ENCODE measurements around the gene MFAP5.

The MFAP5 gene

DNA sequence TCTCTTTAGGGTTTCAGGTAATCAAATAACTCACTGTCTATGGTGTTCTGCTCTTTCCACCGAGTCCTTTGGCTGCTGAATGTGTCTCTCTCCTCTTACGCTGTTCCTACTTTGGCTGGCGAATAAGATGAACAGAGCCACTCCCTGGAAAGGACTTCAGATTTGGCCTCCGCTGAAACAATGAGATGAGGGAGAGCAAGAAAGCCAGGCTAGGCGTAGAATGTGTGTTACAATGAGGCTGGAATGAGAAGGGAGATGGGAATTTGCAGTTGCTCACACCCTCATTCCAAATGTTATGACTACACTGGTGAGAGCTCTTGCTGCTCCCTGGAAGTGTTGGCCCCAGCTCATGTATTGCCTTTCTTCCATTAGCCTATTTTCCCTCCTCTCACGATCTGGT, at the start of gene MFAP5:
TSS of gene MFAP5 (minus strand) at position 234 of the 400 bp plus-strand sequence. CDS start 722 bp downstream, outside the sequence.
- in situ Hi-C loops (cut with MboI; ENCODE audit: low sequenced_read_pairs): no loop called here

DNA sequence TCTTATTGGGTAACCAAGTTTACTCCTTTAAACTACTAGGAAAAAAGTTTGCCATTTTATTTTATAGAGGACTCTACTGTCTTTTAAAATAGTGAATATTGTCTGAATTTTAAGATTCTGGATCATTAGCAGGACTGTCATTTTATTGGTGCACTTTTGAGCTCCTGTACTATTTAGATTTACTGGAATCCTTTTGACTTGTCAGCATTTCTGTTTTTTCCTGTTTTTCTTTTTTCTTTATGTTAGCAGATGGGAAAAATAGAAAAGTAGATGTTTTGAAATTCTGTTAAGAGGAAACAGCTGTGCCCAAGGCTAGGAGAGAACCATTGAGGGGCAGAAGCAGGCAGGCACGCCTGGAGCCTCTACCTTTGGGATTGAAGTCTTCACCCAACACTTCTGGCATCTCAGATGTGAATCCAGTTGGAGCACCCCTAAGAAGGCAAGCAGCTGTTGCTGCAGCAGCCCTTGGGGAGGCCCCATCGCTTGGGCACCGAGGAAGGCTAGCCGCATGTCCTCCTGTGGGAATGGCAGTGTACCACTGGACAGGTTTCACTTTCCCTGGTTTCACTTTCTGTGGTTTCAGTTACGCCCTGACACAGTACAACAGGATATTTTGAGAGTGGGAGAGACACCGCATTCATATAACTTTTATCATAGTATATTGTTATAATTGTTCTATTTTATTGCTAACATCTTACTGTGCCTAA, 46.7 kb upstream of the MFAP5 start:
- in situ Hi-C loops (cut with MboI; ENCODE audit: low sequenced_read_pairs): no loop called here

DNA sequence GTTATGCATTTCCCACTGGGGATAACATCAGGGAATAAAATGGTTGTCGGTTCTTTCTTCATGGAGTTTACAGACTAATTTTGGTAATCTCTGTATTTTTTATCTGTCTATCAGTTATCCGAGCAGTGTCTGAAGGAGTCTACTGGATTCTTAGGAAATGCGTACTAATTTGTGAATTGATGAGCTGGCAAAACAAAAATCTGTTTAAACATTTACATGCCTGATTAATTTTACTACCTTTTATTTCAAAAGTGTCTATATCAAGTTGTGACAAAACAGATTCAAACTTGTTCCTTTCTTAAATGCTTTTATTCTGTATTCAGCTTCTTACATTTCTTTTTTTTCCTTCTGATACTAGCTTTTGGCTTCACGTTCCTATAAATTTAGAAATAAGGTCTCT, 39.5 kb upstream of the MFAP5 start:
- in situ Hi-C loops (cut with MboI; ENCODE audit: low sequenced_read_pairs): no loop called here

GRCh38 chr12:8701046-8701660, 38.5 kb upstream of the MFAP5 start:
- in situ Hi-C loops (cut with MboI; ENCODE audit: low sequenced_read_pairs): no loop called here

DNA sequence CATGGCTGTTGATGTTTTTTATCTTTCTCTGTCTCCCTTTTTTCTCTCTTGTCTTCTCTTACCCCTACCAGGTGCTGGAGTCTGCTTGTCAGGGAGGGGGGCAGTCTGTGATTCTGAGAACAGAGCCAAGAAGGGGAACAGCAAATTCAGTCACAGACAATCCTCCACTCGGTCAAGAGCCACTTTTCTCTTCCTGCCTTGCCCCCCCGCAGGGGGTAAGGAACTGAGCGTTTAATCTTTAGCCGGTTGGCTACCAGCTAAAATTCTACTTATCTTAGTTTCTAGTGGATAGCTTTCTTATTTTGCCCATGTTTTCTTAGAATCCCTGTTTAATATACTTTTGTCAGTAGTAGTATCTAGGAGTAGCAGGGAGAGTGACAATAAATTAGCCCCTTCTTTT, 37.1 kb upstream of the MFAP5 start:
- in situ Hi-C loops (cut with MboI; ENCODE audit: low sequenced_read_pairs): no loop called here

- in situ Hi-C loops (cut with MboI; ENCODE audit: low sequenced_read_pairs): no loop called here
These were observed 36.3 kb upstream of the MFAP5 start for GRCh38 chr12:8698879-8699278.

GRCh38 chr12:8698132-8698851, 35.7 kb upstream of the MFAP5 start:
- in situ Hi-C loops (cut with MboI; ENCODE audit: low sequenced_read_pairs): no loop called here

DNA sequence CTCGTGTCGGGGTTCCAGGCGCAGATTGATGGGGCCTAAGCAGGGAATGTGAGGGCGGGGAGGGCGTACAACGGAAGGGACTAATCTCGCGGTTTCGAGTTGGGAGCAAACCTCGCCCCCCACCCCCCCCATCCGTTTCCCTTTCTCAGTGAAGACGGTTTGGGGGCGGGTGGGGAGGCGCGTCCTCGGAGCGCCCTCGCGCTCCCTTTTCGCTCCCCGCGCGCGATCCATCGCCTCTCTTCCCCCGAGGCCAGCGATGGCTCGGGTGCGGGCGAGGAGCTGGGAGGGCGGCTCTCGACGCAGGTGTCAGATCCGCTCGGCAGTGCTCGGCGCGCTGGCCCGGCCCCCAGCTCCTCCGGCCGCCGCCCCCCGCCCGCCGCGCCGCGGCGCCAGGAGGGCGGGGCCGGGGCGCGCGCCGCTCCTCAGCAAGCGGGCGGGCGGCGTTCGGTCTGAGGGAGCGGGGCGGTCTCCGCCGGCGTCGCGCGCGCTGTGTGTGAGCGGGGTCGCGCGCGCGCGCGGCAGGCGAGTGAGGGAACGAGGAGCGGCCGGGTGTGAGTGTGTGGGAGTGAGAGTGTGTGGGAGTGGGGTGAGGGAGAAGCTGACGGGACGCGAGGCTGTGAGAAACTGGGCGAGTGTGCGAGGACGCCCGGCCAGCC, 35.0 kb upstream of the MFAP5 start, which contains the start of gene RIMKLB:
TSS of gene RIMKLB (plus strand) at position 516 of the 656 bp plus-strand sequence. CDS start 15,876 bp downstream, outside the sequence.
- in situ Hi-C loops (cut with MboI; ENCODE audit: low sequenced_read_pairs): no loop called here

- in situ Hi-C loops (cut with MboI; ENCODE audit: low sequenced_read_pairs): no loop called here
These were observed 34.5 kb upstream of the MFAP5 start for GRCh38 chr12:8697120-8697475.

GRCh38 chr12:8696442-8697090, 33.9 kb upstream of the MFAP5 start:
- in situ Hi-C loops (cut with MboI; ENCODE audit: low sequenced_read_pairs): no loop called here

- in situ Hi-C loops (cut with MboI; ENCODE audit: low sequenced_read_pairs): no loop called here
These were observed 32.5 kb upstream of the MFAP5 start for GRCh38 chr12:8695116-8695515.

DNA sequence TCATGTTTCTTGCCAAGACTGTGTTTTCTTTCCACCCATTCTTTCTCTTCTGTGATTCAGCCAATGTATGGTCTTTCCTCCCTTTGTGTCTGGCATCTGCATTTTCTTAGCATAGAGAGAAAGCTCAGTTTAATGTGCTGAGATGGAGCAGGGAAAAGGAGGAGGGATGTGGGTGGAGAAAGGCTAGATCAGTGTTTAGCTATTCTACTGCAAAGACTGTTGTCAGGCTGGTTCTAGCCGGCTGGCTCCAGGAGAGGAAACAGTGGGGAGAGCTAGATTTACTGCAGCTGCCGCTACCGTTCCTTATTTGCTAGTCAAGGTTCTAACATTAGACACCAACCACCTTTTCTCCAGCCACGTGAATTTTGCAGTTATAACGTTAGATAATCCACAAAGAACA, 29.9 kb upstream of the MFAP5 start:
- in situ Hi-C loops (cut with MboI; ENCODE audit: low sequenced_read_pairs): no loop called here

GRCh38 chr12:8689681-8690080, 27.1 kb upstream of the MFAP5 start:
- in situ Hi-C loops (cut with MboI; ENCODE audit: low sequenced_read_pairs): no loop called here

DNA sequence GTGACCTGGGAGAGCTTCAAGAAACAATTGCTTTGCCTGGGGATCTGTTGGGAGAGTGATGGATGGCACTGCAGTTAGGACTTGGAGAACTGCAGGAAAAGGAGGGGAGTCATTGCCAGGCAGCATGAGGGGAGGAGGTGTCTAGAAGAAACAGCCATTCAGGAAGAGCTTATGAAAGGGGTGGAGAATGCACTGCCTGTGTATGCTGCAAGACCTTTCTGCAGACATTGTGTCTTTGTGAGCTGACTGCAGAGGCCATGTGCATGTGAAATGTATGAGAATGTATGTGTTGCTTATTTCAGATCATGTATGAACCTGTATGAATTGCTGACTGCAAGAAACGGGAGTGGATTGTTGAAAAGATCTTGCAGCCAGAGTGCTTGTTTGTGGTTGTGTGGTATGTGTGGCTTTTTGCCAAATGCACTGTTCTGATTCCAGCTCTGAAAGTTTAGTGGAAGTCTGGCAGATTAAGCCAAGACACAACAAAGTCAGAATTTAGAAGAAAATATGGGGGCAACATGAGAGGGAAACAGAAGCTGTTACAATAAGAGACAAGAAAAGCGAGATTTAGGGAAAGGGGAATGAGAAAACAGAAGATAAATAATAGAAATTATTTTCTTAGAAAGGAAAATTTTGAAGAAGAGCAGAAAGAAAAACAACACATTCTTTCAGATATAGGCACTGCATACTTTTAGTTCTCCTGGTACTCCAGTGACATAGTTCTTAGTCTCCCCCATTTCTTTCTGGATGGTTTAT, 25.4 kb upstream of the MFAP5 start:
- in situ Hi-C loops (cut with MboI; ENCODE audit: low sequenced_read_pairs): no loop called here

- in situ Hi-C loops (cut with MboI; ENCODE audit: low sequenced_read_pairs): no loop called here
These were observed 22.4 kb upstream of the MFAP5 start for GRCh38 chr12:8685051-8685450.

DNA sequence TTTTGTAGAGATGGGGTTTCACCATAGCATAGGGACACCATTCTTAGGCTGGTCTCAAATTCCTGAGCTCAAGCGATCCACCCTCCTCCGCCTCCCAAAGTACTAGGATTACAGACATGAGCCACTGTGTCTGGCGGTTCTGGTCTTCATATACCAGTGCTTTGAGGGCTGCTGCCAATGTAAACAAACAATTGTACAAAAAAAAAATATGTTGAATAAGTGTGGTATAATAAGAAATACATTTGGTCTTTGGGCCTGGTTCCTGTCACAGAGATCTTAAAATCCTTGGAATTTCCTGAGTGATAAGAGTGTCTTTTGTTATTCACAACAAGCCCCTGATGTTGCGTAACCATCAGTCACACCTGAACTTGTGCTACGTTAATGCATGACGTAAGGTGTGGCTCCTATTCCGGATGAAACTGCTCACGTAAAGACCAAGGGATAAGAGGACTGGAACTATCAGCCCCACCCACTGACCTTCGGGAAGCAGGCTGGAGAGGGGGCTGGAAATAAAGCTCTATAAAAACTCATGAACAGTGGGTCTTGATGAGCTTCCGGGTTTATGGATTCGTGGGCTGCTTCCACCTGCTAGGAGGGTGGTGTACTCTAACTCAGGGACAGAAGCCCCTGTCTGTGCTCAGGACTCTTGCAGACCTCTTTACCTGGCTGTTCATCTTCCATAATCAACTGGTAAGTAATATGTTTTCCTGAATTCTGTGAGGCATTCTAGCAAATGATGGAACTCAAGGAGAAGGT, 18.7 kb upstream of the MFAP5 start:
- in situ Hi-C loops (cut with MboI; ENCODE audit: low sequenced_read_pairs): no loop called here

- in situ Hi-C loops (cut with MboI; ENCODE audit: low sequenced_read_pairs): no loop called here
These were observed 17.9 kb upstream of the MFAP5 start for GRCh38 chr12:8680533-8680932.

- in situ Hi-C loops (cut with MboI; ENCODE audit: low sequenced_read_pairs): no loop called here
These were observed 16.1 kb upstream of the MFAP5 start for GRCh38 chr12:8678661-8679111.

GRCh38 chr12:8677362-8677761, 14.7 kb upstream of the MFAP5 start:
- in situ Hi-C loops (cut with MboI; ENCODE audit: low sequenced_read_pairs): no loop called here
